Measurements from ENCODE around the gene NR4A1. TPM values are rescaled to one million over a fixed set of nuclear protein-coding genes. Genes with fewer than 3 reads are reported as not detected.
A peak's percentile ranks its signal among the peaks of the same experiment; 100 is the strongest.

NR4A1 gene
- total RNA-seq, 2 experiments from 2014 or later = 25.3 to 29.0 TPM

- Histone ChIP-seq H3K4me1 (ENCODE audit: insufficient read depth, low read length, poor library complexity, severe bottlenecking) (peaks cover 25% of the 10 kb centered on the region), H3K79me2 (ENCODE audit: insufficient read depth, low read depth, low read length) (no peaks in the 10 kb centered on the region), H3K27ac (ENCODE audit: low read depth, low read length, poor library complexity, severe bottlenecking) (no peak overlapping the region), H2AFZ (ENCODE audit: low read length) (no peak overlapping the region), H3K4me3 (ENCODE audit: low read depth, low read length, poor library complexity, severe bottlenecking) (no peak overlapping the region), H3K4me2 (ENCODE audit: low read length) (no peak overlapping the region), H3K36me3 (ENCODE audit: insufficient read depth, low read length) (no peaks in the 10 kb centered on the region), H3K9me3 (ENCODE audit: low read length) (no peaks in the 10 kb centered on the region), H4K20me1 (ENCODE audit: insufficient read depth, low read length) (no peaks in the 10 kb centered on the region), H3K9me2 (ENCODE audit: insufficient read depth, low read length) (no peaks in the 10 kb centered on the region)
- TF ChIP-seq EZH2phosphoT487 (IDR thresholded peaks at IDR 0.05; ENCODE audit: borderline replicate concordance, low read depth, low read length) = no peak
- TF ChIP-seq CTCF (conservative IDR thresholded peaks at IDR 0.05; ENCODE audit: low read length) = no peak
- no TSS peak for BruUV-seq (replicated peaks)
- no peak for DNase-seq (ENCODE audit: low spot score)
- ChIA-PET CTCF (ENCODE audit: unreplicated experiment) (interaction anchor here (0.6 to 1.3 kb wide), 3 partner anchors 17 to 42 kb away, joined by 3 to 5 read pairs (median 3); no protein-coding TSS in a partner anchor), POLR2A (interaction anchor here (0.6 to 1.3 kb wide), 3 partner anchors 10 to 21 kb away, joined by 3 to 4 read pairs (median 4); no protein-coding TSS in a partner anchor)
- intact Hi-C loops (cut with micrococcal nuclease; ENCODE audit: unreplicated experiment) = no loop called here
These were observed 47.7 kb upstream of the NR4A1 start for GRCh38 chr12:52003591-52003990.

- Histone ChIP-seq H2AFZ (ENCODE audit: low read length) (no peak overlapping the region), H3K9me3 (ENCODE audit: low read length) (no peaks in the 10 kb centered on the region), H3K4me1 (ENCODE audit: insufficient read depth, low read length, poor library complexity, severe bottlenecking) (peaks cover 25% of the 10 kb centered on the region), H4K20me1 (ENCODE audit: insufficient read depth, low read length) (no peaks in the 10 kb centered on the region), H3K79me2 (ENCODE audit: insufficient read depth, low read depth, low read length) (no peaks in the 10 kb centered on the region), H3K9me2 (ENCODE audit: insufficient read depth, low read length) (no peaks in the 10 kb centered on the region), H3K4me2 (ENCODE audit: low read length) (no peak overlapping the region), H3K4me3 (ENCODE audit: low read depth, low read length, poor library complexity, severe bottlenecking) (no peak overlapping the region), H3K27ac (ENCODE audit: low read depth, low read length, poor library complexity, severe bottlenecking) (no peak overlapping the region), H3K36me3 (ENCODE audit: insufficient read depth, low read length) (no peaks in the 10 kb centered on the region)
- no TSS peak for BruUV-seq (replicated peaks)
- intact Hi-C loops (cut with micrococcal nuclease; ENCODE audit: unreplicated experiment) = loop anchor here (1.0 kb wide), 1 partner anchor 16 kb away; no protein-coding TSS in a partner anchor
- CTCF ChIA-PET (ENCODE audit: unreplicated experiment) = interaction anchor here (1.0 to 1.3 kb wide), 2 partner anchors 16 to 19 kb away, joined by 3 to 5 read pairs; no protein-coding TSS in a partner anchor
- DNase-seq (ENCODE audit: low spot score) = no peak
- TF ChIP-seq EZH2phosphoT487 (IDR thresholded peaks at IDR 0.05; ENCODE audit: borderline replicate concordance, low read depth, low read length) = no peak
- TF ChIP-seq CTCF (conservative IDR thresholded peaks at IDR 0.05; ENCODE audit: low read length) = peak; percentile 81
- POLR2A ChIA-PET = interaction anchor here (1.2 to 1.3 kb wide), 2 partner anchors 19 to 21 kb away, joined by 3 to 4 read pairs; no protein-coding TSS in a partner anchor
These were observed 47.1 kb upstream of the NR4A1 start for GRCh38 chr12:52004042-52004648.

Measured in OCI-LY7 (cell line).